Fibroblast of lung (primary cell): Measurements from ENCODE around the gene ECE2. TPM values are rescaled to one million over a fixed set of nuclear protein-coding genes. Genes with fewer than 3 reads are reported as not detected.
A peak's percentile ranks its signal among the peaks of the same experiment; 100 is the strongest.

Experiments
- DNase-seq, 2 donors: peaks; one replicate each; pipeline versions ENCODE4 v3.0.0 to v3.0.0-alpha.2; 2010; ENCODE audit warnings: low read depth in 2 of 2
- H2AFZ ChIP-seq: 2 replicates; pipeline ENCODE4 v1.5.1; 2012; ENCODE audit warnings: low read length, control low read depth, inconsistent platforms
- H3K27ac ChIP-seq: 2 replicates; pipeline ENCODE4 v1.5.1; 2011; ENCODE audit warnings: low read length, control low read depth; ENCODE audit not compliant: insufficient read depth
- H3K27me3 ChIP-seq: 2 replicates; pipeline ENCODE4 v1.5.1; 2011; ENCODE audit warnings: mild to moderate bottlenecking, low read length; ENCODE audit not compliant: control insufficient read depth, insufficient read depth
- H3K36me3 ChIP-seq: 2 replicates; pipeline ENCODE4 v1.5.1; 2011; ENCODE audit warnings: low read length; ENCODE audit not compliant: control insufficient read depth, insufficient read depth
- H3K4me1 ChIP-seq: 2 replicates; pipeline ENCODE4 v1.5.1; 2011; ENCODE audit warnings: low read length; ENCODE audit not compliant: control insufficient read depth, insufficient read depth; ENCODE audit errors: extremely low read depth
- H3K4me2 ChIP-seq: 2 replicates; pipeline ENCODE4 v1.5.1; 2011; ENCODE audit warnings: low read length, control low read depth; ENCODE audit not compliant: insufficient read depth; ENCODE audit errors: extremely low read depth
- H3K4me3 ChIP-seq, 4 experiments: fragments of 200-600 bp in 1 of 4; sonication (generic) in 1 of 4; replicated peaks in 1 of 4; 2 replicates each; pipeline ENCODE4 v1.5.1; 2011 to 2016; ENCODE audit warnings: low read length in 4 of 4, low read depth in 3 of 4, mild to moderate bottlenecking in 3 of 4, control low read depth in 2 of 4, inconsistent platforms in 1 of 4, mixed read lengths in 1 of 4; ENCODE audit not compliant: insufficient read depth in 1 of 4; ENCODE audit errors: control extremely low read depth in 1 of 4
- H3K79me2 ChIP-seq: 2 replicates; pipeline ENCODE4 v1.5.1; 2012; ENCODE audit warnings: mild to moderate bottlenecking, low read length, inconsistent platforms; ENCODE audit not compliant: control insufficient read depth, insufficient read depth
- H3K9ac ChIP-seq: 2 replicates; pipeline ENCODE4 v1.5.1; 2011; ENCODE audit warnings: mild to moderate bottlenecking, low read length, control low read depth; ENCODE audit not compliant: insufficient read depth
- H3K9me3 ChIP-seq: 2 replicates; pipeline ENCODE4 v1.5.1; 2012; ENCODE audit warnings: low read depth, low read length; ENCODE audit not compliant: control insufficient read depth, insufficient read depth
- H4K20me1 ChIP-seq: 2 replicates; pipeline ENCODE4 v1.5.1; 2011; ENCODE audit warnings: low read length; ENCODE audit not compliant: control insufficient read depth, insufficient read depth; ENCODE audit errors: extremely low read depth
- EZH2 ChIP-seq: IDR thresholded peaks from 2 replicates; pipeline ENCODE4 v1.5.1; 2012; ENCODE audit warnings: low read length, control low read depth, mild to moderate bottlenecking; ENCODE audit errors: missing control alignments
- polyA plus RNA-seq, 2 donors: library from polyadenylated mRNA; depleted of rRNA in 1 of 2; stranded (reverse) in 1 of 2; unstranded in 1 of 2; fragments of >200 nt; gene quantifications; 2 replicates each; pipeline ENCODE4 v1.2.1, GENCODE V29; 2011 to 2012; ENCODE audit warnings: missing spikeins in 1 of 2
- total RNA-seq: library from RNA; depleted of rRNA; stranded (reverse); fragments of >200 nt; gene quantifications from 2 replicates; pipeline ENCODE4 v1.2.1, GENCODE V29; 2014
- TF ChIP-seq, protein P1 (sequence below), 2 donors: IDR thresholded peaks in 1 of 2; conservative IDR thresholded peaks in 1 of 2; 1 replicate in 1 of 2; 2 replicates in 1 of 2; pipeline ENCODE4 v1.5.1; 2011 to 2012; ENCODE audit warnings: low read length in 2 of 2, control low read depth in 1 of 2, inconsistent platforms in 1 of 2, low read depth in 1 of 2, mild to moderate bottlenecking in 1 of 2

The ECE2 gene
- total and polyA plus RNA-seq, 2 donors (not counting 1 experiment from before 2014, with no cell fraction given) = not detected

GRCh38 chr3:184316792-184317191 is 41.0 kb downstream of the ECE2 start:
- no peak for DNase-seq
- Histone ChIP-seq H3K9ac (no peak overlapping the region), H2AFZ (no peak overlapping the region), H4K20me1 (peaks cover 4% of the 10 kb centered on the region), H3K79me2 (peaks cover 70% of the 10 kb centered on the region), H3K4me2 (peak overlapping the region; percentile 95), H3K4me1 (peaks cover 23% of the 10 kb centered on the region), H3K27me3 (no peaks in the 10 kb centered on the region), H3K4me3 (peak overlapping the region; percentile 90 to 98 (median 95)), H3K27ac (peak overlapping the region; percentile 95), H3K36me3 (peaks cover 26% of the 10 kb centered on the region), H3K9me3 (no peaks in the 10 kb centered on the region)
- TF ChIP-seq, protein P1, sequence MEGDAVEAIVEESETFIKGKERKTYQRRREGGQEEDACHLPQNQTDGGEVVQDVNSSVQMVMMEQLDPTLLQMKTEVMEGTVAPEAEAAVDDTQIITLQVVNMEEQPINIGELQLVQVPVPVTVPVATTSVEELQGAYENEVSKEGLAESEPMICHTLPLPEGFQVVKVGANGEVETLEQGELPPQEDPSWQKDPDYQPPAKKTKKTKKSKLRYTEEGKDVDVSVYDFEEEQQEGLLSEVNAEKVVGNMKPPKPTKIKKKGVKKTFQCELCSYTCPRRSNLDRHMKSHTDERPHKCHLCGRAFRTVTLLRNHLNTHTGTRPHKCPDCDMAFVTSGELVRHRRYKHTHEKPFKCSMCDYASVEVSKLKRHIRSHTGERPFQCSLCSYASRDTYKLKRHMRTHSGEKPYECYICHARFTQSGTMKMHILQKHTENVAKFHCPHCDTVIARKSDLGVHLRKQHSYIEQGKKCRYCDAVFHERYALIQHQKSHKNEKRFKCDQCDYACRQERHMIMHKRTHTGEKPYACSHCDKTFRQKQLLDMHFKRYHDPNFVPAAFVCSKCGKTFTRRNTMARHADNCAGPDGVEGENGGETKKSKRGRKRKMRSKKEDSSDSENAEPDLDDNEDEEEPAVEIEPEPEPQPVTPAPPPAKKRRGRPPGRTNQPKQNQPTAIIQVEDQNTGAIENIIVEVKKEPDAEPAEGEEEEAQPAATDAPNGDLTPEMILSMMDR (conservative IDR thresholded peaks at IDR 0.05 in 1 of 2, IDR thresholded peaks at IDR 0.05 in 1 of 2; ENCODE audit: low read depth in 1 of 2, low read length in 2 of 2) = no peak
- no peak for TF ChIP-seq EZH2

GRCh38 chr3:184317201-184317600 is 41.4 kb downstream of the ECE2 start:
- Histone ChIP-seq H3K9ac (no peak overlapping the region), H4K20me1 (peaks cover 4% of the 10 kb centered on the region), H3K4me3 (peak overlapping the region; percentile 90 to 98 (median 95)), H3K79me2 (peaks cover 74% of the 10 kb centered on the region), H3K27me3 (no peaks in the 10 kb centered on the region), H3K4me2 (peak overlapping the region; percentile 95), H3K27ac (no peak overlapping the region), H3K36me3 (peaks cover 29% of the 10 kb centered on the region), H3K4me1 (peaks cover 23% of the 10 kb centered on the region), H3K9me3 (no peaks in the 10 kb centered on the region), H2AFZ (no peak overlapping the region)
- no peak for TF ChIP-seq EZH2
- TF ChIP-seq, protein P1 (conservative IDR thresholded peaks at IDR 0.05 in 1 of 2, IDR thresholded peaks at IDR 0.05 in 1 of 2; ENCODE audit: low read depth in 1 of 2, low read length in 2 of 2) = no peak
- no peak for DNase-seq

DNA sequence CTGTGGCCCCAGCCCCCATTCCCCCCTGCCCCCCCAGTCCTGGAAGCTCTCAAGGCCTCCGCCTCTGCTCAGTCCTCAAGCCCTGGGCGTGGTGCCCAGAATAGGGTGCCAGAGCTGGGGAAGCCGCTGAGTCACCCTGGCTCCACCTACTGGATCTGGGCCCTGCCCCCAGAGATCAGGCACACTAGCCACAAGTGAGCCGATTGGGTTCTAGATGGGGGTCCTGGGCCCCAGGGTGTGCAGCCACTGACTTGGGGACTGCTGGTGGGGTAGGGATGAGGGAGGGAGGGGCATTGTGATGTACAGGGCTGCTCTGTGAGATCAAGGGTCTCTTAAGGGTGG is 44.3 kb downstream of the ECE2 start:
- peak; percentile 96 to 97 for DNase-seq
- no peaks in the 10 kb centered on the region for H3K9me3 ChIP-seq
- peak overlapping the region; percentile 12 to 41 (median 30) for H3K4me3 ChIP-seq
- no peak overlapping the region for H2AFZ ChIP-seq
- H3K79me2 ChIP-seq = peaks cover 93% of the 10 kb centered on the region
- peak overlapping the region; percentile 73 for H3K27ac ChIP-seq
- no peaks in the 10 kb centered on the region for H3K27me3 ChIP-seq
- peaks cover 23% of the 10 kb centered on the region for H3K4me1 ChIP-seq
- TF ChIP-seq, protein P1 (conservative IDR thresholded peaks at IDR 0.05 in 1 of 2, IDR thresholded peaks at IDR 0.05 in 1 of 2; ENCODE audit: low read depth in 1 of 2, low read length in 2 of 2) = no peak
- TF ChIP-seq EZH2 = no peak
- H3K36me3 ChIP-seq = peaks cover 53% of the 10 kb centered on the region
- H4K20me1 ChIP-seq = peaks cover 4% of the 10 kb centered on the region
- peak overlapping the region; percentile 10 for H3K9ac ChIP-seq
- H3K4me2 ChIP-seq = peak overlapping the region; percentile 67
